HG03571 (cell line): ENCODE measurements around the gene ATP2B2.

Source experiments
- ATAC-seq: cut with Tn5 transposase; IDR thresholded peaks from one replicate; pipeline ENCODE4 v1.9.1; 2021; ENCODE audit not compliant: unreplicated experiment

ATP2B2 gene

DNA sequence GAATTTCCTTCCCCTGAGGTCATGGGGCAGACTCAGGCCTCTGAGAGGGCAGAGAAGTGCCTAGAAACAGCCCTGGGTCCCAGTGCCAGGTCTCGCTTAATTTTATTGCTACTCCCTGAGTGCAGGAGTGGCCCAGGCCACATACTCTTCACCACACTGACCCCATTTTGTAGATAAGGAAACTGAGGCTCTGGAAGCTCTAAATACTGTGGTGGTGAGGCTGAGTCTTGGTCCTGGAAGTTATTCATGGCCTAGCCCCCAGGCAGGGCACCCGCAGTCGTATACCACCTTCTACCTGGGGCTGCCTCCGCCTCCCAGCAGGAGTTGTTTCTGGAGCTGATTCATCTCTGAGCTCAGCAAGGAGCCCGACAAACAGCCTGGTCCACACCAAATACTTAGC is 9.8 kb downstream of the ATP2B2 start:
- no peak for ATAC-seq

DNA sequence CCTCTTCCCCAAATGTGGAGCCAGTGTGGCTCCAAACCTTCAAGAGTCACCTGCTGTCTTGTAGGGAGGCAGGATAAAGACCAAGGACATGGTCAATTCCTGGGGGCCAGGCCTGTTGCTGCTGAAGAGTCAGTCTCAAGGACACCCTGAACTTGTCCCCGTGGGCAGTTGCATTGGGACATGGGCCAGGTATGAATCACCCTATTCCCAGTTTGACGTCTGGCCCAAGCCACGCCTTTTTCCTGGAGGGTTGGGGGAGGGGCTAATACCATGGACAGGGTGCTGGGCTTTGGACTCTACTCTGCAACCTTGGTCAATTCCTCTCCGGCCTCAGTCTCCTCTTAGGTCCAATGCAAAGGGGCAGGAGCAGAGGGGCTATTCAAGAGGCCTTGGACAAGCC is 10.4 kb downstream of the ATP2B2 start:
- ATAC-seq, result no peak

DNA sequence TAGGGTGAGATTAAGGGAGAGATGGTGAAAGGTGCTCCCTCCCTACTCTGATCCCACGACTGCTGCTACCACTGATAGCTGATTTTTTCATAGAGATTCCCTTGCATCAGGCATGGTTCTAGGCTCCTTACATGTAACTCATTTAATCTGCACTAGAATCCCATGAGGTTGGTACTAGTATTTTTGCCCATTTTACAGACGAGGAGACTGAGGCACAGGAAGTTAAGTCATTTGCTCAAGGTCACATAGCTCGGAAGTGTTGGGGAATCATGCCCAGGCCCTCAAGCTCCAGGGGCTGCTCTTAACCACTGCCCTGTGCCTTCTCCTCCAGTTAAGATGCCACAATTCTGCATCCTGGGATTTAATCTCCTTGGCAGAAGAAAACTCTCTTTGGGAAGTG is 11.2 kb downstream of the ATP2B2 start:
- no peak for ATAC-seq

DNA sequence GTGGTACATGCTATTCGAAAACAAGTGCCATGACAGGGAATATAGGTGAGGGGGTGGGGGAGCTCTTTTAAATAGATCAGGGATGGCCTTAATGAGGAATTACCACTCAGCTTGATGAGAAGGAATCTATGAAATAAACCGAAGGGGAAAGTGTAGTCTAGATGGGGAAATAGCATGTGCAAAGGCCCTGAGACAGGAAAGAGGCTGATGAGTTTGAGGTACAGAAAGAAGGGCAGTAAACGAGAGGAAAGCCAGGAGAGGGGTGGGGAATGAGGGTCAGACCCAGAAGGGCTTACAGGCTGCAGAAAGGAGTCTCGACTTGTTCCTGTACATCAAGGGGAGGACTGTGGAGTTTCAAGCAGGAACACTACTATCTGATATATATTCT is 12.2 kb downstream of the ATP2B2 start:
- ATAC-seq, result no peak

DNA sequence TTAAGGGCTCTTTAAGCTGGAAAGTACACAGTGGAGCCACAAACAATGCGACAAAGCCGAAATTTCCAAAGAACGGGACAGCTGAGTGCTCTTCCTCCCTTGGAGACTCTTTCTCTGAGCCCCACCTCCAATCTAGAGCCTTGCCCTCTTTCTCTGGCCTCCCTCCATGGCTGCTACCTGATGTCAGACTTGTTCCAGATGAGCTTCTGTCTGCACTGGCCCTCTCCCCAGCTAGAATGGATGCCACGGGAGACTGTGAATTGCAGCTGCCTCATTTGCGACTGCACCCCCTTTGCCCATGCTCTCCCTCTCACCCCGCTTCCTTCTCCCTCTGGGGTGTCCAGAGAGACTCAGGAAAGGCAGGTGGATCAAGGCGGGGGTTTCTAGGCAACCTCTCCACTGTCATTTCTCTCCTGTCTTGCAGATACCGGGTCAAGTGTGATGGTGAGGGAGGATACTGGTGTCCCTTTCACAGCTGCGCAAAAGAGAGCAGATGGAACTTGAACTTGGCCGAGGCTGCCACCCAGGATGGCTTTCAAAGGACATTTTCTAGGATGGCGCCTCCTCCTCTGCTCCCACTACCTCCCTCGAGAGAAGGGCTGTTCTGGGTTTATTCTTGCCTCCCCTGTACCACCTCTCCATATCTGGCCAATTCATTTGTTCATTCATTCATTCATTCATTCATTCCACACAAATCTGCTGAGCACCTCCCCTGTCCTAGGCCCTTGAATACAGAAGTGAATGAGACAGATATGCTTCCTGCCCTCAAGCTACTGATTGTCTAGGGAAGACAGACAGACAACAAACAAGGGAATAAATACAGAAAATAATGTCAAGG is 12.8 kb downstream of the ATP2B2 start:
- ATAC-seq, result no peak

DNA sequence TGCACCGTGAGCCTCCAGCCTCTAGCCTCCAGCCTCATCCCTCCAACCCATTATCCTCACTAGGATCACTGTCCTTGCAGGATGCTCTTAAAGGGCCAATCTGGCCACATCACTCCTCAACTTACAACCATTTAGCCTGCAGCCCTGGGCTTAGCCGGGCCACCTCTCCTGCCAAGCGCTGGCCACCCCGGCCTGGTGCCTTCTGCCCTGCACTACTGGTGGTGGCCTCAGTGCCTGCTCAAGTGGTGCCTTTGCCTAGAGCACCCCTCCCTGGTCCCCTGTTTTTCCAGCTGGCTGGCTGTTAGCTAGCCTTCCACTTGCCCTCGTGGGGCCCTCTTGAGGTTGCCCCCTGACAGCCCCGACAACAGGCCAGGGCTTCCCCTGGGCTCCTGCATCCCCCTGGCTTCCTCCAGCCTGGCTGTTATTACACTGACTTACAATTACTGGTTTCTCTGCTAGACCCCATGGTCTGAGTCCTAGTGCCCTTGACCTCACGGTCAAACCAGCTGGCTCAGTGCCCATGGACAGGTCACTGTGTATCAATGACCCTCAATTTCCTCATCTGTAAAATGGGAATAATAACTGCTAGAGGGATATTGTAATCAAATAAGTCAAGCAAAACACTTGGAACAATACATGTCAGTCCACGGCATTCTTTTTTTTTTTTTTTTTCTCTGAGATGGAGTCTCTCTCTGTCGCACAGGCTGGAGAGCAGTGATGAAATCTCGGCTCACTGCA is 15.5 kb downstream of the ATP2B2 start:
- ATAC-seq, result no peak

DNA sequence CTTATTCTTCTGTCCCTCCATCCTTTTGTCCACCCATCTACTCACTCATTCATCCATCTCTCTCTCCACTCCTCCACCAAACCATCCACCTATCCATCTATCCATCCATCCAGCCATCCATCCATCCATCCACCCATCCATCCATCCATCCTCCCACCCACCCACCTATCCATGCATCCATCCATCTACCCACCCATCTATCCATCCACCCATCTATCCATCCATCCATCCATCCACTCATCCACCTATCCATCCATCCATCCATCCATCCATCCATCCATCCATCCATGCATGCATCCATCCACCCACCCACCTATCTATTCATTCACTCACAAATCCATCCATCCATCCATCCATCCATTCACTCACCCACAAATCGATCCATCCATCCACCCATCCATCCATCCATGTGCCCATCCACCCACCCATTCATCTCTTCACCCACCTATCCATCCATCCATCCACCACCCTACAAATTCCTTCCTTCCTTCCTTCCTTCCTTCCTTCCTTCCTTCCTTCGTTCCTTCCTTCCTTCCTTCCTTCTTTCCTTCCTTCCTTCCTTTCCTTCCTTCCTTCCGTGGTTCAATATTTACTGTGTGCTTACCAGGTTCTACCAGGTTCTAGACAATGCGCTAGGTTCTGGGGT is 17.3 kb downstream of the ATP2B2 start:
- ATAC-seq, result no peak

DNA sequence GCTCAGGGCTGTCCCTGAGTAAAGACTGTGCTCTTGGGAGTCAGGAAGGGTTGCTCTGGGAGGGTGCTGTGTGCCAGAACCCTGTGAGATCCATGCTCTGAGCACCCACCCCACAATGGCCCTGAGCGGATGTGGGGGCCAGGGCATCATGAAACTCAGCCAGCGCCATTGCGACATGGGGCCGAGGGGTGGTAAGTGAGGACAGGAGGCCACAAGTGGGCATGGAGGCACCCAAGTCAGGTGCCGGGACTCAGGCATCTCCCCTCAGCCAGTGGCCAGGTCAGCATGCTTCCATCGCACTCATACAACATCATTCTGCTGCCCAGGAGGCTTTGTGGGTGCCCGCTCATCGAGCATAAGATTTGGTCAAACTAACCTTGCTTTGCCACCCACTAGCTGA is 19.6 kb downstream of the ATP2B2 start:
- ATAC-seq, result no peak

DNA sequence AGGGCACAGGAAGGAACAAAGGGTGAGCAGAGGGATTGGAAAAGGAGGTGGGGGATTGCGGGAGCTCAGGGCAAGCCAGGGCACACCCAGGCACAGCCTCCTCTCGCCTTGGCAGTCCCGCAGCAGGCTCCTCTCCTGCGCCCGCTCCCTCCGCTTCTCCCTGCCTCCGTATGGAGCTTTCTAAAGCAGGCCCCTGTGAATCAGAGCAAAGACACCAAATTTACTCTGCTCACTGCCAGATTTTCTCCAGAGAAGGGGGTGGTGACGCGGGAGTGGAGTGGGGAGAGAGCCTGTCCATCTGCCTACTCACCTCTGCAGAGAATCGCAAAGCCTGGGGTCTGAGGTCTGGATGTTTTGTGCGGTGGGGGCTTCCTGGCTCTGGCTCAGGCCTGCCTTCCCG is 20.0 kb downstream of the ATP2B2 start:
- no peak for ATAC-seq

DNA sequence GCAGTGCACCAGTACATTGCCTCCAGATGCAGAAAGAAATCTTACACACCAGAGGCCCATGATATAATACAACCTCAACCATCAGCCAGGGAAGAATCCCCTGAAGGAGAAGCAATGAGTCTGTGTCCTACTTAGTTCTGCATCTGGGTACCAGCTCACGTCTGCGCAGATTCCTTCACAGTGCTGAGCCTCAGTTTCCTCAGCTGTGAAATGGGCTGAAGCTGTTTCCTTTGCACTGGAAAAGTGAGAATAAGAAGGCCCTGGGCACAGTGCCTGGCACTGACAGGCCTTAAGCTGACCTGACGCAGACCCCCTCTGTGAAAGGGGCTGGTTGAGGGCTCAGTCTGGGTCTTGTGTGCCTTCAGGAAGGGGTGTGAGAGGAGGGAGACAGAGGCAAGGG is 20.7 kb downstream of the ATP2B2 start:
- ATAC-seq, result no peak

DNA sequence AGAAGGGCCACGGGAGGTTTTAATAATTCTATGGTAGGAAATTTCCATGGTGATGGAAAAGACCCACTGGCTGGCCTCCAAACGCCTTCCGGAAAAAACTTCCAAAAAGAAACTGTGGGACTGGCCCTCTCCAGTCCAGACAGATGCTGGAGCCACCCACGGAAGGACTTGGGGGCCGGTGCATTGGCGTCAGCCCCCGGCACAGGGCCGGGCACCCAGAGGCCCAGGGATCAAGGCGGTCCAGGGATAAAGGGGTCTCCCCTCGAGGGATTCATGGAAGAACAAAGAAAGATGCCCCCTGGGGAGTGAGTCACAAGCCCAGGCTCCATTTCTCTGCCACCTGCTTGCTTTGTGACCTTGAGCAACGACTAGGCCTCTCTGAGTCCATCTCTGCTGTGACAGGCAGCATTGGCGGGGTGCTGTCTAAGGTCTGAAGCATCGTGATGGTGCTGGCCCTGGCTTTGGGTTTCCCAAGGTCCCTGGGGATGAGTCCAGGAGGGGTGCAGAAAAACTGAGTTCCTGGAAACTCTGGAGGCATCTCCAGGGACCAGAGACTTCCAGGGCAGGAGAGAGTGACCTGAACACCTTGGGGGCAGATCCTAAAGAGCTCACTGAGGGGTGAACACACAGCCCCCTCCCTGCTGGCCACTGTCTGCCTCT is 21.6 kb downstream of the ATP2B2 start:
- ATAC-seq, result no peak

DNA sequence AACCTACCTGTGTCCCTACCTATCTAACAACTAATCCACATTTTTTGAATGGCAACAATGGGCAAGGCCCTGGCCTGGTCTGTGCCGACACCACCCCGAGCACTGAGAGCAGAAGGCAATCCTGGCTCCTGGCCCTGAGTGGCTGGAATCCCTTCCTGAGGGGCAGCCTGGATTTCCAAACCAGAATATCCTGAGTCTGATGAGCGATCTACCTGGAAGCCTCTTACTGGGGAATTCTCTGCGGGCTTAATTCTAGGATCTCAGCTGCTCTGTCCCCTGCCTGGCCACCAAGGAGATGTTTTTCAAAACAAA is 22.1 kb downstream of the ATP2B2 start:
- ATAC-seq, result no peak

DNA sequence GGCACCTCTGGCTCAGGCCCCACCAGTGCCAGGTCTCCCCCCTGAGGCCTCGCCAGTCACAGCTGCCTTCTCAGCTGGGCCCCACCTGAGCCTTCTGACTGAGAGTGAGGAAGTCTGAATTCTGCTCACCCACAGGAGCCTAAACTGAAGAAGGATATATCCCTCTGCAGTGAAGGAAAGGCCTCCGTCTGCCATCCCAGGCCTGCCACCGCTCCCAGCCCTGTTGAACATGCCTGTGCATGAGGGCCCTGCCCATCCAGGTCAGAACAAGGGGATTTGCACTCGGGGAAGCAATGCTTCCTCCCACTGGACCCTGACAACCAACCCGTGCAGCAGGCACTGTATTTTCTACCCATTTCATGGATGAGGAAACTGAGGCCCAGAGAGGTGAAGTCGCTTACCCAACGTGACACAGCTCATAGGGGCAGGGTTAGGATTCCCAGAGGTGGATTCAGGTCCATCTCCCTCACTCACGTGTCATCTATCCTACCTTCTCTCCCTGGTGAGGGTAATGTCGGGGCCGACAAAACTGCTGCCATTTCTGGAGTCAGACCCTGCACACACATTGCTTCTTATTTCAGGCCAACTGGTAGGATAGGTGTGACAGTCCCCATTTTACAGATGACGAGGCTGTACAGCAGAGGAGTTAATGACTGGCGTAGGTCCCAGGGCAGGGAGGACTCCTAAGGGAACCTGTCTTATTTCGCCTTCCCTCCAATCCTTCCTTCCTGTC is 22.6 kb downstream of the ATP2B2 start:
- ATAC-seq, result no peak

DNA sequence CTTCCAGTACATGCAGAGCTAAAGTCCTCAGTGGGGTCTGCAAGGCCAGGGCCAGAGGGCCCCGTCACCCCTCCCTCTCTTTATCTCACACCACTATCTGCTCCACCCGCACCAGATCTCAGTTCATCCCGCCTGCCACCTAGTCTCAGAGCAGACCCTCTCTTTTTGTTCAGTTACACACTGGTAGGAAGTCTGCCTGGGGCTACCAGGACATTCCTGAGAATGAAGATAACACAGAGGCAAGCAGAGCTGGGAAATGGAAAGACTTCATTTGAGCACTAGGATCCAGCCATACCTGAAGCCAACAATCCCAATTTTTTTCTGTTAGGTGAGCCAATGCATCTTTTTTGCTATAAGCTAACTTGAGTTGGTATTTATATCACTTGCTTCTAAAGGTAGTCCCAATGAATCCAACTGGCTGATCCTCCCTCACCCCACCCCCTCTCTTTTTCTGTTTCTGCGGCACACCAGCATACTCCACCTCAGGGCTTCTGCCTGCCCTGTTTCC is 24.5 kb downstream of the ATP2B2 start:
- ATAC-seq, result no peak

DNA sequence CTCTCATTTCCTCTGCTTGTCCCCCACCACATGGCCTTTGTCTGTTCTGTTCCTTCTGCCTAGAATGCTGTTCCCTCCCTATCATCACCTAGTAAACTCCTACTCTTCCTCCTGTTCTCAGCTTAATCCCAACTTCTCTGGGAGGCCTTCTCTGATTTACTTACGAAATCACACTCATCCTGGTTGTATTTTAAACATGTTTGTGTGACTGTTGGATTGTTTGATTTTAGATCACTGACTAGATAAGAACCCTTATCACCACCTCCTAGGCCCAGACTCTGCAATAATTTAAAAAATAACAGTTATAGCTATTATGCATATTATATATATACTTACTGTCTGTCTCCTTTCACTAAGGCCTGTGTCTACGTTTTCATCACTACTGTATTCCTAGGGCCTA is 26.1 kb downstream of the ATP2B2 start:
- ATAC-seq, result no peak

DNA sequence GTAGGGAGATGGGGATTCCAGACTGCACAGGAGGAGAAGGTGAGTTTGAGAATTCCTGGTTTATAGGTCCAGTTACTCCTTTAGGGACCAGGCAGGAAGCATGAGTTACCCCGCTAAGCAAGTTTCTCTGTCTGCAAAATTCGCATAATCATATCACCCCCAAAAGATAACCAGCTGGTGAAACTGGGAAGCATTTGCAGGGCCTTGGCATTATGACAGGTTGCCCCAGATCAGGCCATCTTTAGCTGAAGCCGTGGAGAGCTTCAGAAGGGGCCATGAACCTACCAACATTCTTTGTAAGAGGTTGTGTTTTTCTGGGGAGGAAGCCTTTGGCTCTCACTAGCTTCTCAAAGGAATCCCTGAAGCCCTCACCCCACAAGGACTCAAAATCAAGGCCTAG is 29.4 kb downstream of the ATP2B2 start:
- no peak for ATAC-seq

DNA sequence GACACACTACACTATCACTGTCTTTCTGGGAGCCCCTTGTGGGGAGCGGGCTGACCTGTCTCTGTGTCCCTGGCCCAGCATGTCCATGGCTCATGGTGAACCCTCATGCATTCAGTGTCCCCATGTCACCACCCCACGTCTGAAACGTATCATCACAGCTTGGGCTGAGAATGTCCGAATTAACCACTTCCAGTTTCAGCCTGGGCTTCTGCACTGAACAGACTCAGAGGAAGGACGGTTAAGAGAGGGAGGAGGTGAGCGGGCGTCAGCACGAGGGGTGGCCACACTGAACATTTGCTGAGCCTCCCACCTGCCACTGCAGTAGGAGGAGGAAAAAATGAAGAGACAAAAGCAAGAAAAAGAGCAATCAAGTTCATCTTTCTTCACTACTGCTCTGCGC is 30.5 kb downstream of the ATP2B2 start:
- no peak for ATAC-seq

DNA sequence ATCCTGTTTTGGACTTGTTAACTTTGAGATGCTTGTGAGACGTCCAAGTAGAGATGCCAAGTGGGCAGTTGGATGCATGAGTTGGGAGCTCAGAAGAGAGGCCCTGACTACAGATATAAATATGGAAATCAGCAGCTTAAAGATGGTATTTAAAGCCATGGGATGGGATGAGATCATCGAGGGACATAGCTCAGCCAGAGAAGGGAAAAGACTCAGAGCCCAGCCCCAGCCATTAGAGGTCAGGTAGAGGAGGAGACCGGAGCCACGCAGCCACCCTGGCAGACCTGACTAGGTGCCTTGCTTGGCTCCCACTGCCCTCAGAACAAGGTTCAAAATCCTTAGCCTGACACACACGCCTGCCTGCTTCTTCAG is 31.1 kb downstream of the ATP2B2 start:
- no peak for ATAC-seq

DNA sequence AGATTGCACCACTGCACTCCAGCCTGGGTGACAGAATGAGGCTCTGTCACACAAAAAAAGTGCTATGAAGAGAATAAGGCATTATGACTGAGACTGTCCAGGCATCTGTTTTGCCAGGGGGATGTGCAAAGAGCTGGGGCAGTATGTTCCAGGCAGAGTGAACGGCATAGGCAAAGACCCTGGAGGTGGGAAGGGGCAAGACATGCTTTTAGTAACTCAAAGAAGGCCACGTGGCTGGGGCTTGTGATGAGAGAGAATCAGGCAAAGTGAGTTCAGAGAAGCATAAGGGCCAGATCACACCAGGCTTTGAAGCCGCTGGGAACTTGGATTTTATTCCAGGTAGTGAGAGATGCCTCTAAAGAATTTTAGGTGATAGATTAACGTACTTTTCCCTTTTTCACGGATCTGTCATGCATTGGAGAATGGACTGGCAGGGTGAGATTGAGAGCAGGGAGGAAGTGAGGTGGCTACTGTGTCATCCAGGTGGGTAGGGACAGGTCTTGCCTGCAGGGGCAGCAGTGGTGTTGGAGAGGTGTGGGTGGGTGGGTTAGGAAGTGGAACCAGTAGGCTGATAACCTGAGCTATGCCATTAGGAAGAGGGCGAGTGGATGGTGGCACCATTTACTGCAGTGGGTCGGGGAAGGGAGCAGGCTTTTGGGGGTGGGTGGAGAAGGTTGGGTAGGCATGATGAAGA is 31.7 kb downstream of the ATP2B2 start:
- no peak for ATAC-seq

DNA sequence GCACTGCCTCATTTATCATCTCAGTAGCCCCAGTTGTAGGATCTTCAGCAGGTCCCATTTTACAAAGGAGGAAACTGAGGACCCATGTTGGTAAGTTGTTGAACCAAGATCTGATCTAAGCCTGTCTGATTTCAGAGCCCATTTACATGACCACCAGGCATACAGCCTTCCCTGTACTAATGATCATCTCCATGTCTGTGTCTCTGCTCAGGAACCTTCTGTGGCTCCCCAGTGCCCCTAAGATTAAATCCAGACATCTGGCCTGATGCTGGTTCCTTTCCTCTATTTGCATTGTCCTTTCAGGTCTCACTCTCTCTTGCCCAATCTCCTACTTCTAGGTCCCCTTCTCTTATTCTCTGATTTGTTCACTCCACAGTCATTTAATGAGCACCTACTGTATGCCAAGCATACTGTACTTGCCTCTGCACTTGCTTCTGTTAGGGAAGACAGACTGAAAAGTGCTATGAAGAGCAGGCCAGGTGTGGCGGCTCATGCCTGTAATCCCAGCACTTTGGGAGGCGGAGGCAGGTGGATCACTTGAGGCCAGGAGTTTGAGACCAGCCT is 32.4 kb downstream of the ATP2B2 start:
- no peak for ATAC-seq
